Ovary (tissue), 3 donors: ENCODE measurements around the gene S100A5.

ENCODE experiments used
- POLR2A ChIP-seq: fragments of 450-650 bp; IDR thresholded peaks from one replicate; pipeline ENCODE4 v1.6.1; 2017; ENCODE audit warnings: antibody characterized with exemption, mild to moderate bottlenecking, moderate library complexity
- TF ChIP-seq, protein P1 (sequence below), 3 donors: fragments of 450-650 bp in 2 of 3; fragments of 200-600 bp in 1 of 3; IDR thresholded peaks; one replicate each; pipeline versions ENCODE4 v1.5.1 to v1.8.0; 2016 to 2022; ENCODE audit warnings: antibody characterized with exemption in 3 of 3, mild to moderate bottlenecking in 1 of 3
- donor health status: DM: no; HTN: no; CAD: no.

DNA sequence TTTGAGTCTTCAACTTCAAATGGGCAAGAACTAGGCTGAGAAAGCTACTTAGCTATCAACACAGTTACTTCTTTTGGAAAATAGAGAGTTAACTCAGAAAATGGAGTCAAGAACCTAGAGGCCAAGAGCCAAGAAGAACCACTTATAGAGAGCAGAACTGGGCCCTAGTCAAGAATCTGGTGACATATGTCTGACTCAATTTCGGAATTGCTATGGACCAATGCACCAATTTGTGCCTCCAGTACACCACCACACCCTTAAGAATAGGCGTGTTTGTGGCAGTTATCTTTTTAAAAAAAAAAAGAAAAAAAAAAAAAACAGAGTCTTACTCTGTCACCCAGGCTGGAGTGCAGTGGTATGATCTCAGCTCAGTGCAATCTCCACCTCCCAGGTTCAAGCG is 17.1 kb upstream of the S100A5 start:
- TF ChIP-seq POLR2A = no peak
- TF ChIP-seq, protein P1, sequence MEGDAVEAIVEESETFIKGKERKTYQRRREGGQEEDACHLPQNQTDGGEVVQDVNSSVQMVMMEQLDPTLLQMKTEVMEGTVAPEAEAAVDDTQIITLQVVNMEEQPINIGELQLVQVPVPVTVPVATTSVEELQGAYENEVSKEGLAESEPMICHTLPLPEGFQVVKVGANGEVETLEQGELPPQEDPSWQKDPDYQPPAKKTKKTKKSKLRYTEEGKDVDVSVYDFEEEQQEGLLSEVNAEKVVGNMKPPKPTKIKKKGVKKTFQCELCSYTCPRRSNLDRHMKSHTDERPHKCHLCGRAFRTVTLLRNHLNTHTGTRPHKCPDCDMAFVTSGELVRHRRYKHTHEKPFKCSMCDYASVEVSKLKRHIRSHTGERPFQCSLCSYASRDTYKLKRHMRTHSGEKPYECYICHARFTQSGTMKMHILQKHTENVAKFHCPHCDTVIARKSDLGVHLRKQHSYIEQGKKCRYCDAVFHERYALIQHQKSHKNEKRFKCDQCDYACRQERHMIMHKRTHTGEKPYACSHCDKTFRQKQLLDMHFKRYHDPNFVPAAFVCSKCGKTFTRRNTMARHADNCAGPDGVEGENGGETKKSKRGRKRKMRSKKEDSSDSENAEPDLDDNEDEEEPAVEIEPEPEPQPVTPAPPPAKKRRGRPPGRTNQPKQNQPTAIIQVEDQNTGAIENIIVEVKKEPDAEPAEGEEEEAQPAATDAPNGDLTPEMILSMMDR (IDR thresholded peaks at IDR 0.05) = no peak
